ENCODE data around the gene JPT2.

JPT2 gene

GRCh38 chr16:1749152-1750117 lies 71.4 kb downstream of the JPT2 start:
- Histone ChIP-seq H3K27me3 (ENCODE audit: control insufficient read depth, low read length) (no peaks in the 10 kb centered on the region), H3K9me3 (ENCODE audit: control insufficient read depth, insufficient read depth, low read length) (no peaks in the 10 kb centered on the region), H3K9me2 (replicated peaks; ENCODE audit: control insufficient read depth, low read length) (no peaks in the 10 kb centered on the region), H3K79me2 (ENCODE audit: control insufficient read depth, low read length) (no peaks in the 10 kb centered on the region), H4K20me1 (ENCODE audit: control insufficient read depth, insufficient read depth, low read depth, low read length) (no peaks in the 10 kb centered on the region), H3K36me3 (ENCODE audit: control insufficient read depth, low read length) (peaks cover 57% of the 10 kb centered on the region), H3K4me3 (ENCODE audit: low read length) (no peak overlapping the region), H3K4me2 (ENCODE audit: low read length) (no peak overlapping the region), H3F3A (ENCODE audit: control insufficient read depth, insufficient read depth) (no peaks in the 10 kb centered on the region), H3K4me1 (ENCODE audit: control insufficient read depth, low read length) (no peaks in the 10 kb centered on the region), H3K27ac (ENCODE audit: low read depth, low read length) (no peak overlapping the region)
- TF ChIP-seq EZH2phosphoT487 (IDR thresholded peaks at IDR 0.05; ENCODE audit: borderline replicate concordance, low read length) (no peak), CTCF (IDR thresholded peaks at IDR 0.05; ENCODE audit: low read depth, low read length, poor library complexity, severe bottlenecking) (no peak)
